ENCODE results near the gene MYO16.

- TF ChIP-seq, protein P1, sequence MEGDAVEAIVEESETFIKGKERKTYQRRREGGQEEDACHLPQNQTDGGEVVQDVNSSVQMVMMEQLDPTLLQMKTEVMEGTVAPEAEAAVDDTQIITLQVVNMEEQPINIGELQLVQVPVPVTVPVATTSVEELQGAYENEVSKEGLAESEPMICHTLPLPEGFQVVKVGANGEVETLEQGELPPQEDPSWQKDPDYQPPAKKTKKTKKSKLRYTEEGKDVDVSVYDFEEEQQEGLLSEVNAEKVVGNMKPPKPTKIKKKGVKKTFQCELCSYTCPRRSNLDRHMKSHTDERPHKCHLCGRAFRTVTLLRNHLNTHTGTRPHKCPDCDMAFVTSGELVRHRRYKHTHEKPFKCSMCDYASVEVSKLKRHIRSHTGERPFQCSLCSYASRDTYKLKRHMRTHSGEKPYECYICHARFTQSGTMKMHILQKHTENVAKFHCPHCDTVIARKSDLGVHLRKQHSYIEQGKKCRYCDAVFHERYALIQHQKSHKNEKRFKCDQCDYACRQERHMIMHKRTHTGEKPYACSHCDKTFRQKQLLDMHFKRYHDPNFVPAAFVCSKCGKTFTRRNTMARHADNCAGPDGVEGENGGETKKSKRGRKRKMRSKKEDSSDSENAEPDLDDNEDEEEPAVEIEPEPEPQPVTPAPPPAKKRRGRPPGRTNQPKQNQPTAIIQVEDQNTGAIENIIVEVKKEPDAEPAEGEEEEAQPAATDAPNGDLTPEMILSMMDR (IDR thresholded peaks at IDR 0.05; ENCODE audit: low read depth, low read length, poor library complexity, severe bottlenecking), result no peak
- TF ChIP-seq EZH2phosphoT487 (IDR thresholded peaks at IDR 0.05; ENCODE audit: borderline replicate concordance, low read length), result no peak
Observed at GRCh38 chr13:109074436-109074835, 445.0 kb downstream of the MYO16 start.
